Kidney glomerular epithelial cell (primary cell): ENCODE measurements around the gene ZFAND2A.
A peak's percentile ranks its signal among the peaks of the same experiment; 100 is the strongest.
"Not testable (repeated sequence)": the region's sequence is repeated elsewhere in the genome, so short reads cannot be mapped to it uniquely, and the experiment has no call there.

ENCODE experiments used
- DNase-seq: peaks from one replicate; lab custom pipeline; 2025; lab: John Stamatoyannopoulos, UW

Gene ZFAND2A, protein sequence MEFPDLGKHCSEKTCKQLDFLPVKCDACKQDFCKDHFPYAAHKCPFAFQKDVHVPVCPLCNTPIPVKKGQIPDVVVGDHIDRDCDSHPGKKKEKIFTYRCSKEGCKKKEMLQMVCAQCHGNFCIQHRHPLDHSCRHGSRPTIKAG

DNA sequence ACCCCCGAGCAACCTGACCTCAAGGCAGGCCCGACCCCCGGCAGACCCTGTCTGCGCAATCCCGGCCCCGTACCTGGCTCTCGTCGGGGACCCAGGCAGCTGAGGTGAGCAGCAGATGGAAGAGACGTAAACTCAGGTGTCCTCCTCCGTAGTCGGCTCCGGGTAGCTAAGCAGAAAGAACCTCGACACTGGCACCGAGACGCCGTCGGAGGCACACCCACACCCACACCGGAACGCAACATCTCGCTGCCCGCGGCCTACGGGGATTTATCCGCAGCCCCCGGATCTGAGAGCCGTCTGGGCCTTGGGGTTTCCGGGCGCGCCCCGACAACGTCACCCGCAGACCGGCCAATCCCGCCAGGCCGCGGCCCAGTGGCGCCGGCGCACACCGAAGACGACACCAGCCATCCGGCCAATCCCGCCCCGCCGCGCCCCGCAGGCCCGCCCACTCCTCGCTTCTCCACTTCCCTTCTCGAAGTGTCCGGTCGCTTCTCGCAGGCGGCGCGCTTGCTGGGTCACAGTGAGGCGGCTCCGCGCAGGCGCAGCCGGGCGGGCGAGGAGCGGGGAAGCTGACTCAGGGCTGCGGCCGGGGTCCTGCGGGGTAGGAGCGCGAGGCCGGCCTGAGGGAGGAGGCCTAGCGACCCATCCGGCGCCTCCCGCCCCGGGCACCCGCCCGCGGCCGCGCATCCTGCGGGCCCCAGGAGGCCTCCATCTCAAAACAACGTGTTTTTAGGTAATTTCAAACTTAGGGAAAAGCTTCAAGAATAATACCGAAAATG, at the start of gene ZFAND2A:
TSS of gene ZFAND2A (minus strand) at position 306 of the 779 bp plus-strand sequence. CDS start 1,984 bp downstream, outside the sequence.
- peak; percentile 92 for DNase-seq

DNA sequence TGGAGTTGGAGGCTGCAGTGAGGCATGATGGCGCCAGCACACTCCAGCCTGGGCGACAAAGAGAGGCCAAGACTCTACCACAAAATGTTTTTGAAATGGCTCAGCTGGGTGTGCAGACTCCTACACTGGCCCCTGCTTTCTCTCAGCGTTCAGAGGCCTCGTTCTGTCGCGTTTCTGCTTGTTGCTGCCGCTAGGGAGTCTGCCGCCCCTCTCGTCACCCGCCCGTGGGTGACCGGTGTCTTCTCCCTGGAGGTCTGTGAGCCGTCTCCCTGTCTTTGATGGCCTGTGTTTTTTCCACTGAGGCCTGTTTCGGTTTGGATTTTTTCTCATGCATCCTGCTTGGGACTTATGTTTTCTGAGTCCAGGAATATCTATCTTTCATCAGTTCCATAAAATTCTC, 49.1 kb upstream of the ZFAND2A start:
- no peak for DNase-seq

DNA sequence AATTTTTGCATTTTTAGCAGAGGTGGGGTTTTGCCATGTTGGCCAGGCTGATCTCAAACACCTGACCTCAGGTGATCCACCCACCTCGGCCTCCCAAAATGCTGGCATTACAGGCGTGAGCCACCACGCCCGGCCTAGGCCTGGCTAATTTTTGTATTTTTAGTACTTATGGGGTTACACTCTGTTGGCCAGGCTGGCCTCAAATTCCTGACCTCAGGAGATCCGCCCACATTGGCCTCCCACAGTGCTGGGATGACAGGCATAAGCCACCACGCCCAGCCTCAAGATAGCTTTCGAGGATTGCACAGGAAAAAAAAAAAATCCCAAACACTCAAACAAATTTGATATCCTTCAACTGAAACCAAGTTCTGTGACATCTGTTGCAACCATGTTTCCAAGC, 45.7 kb upstream of the ZFAND2A start:
- DNase-seq = not testable (repeated sequence)

DNA sequence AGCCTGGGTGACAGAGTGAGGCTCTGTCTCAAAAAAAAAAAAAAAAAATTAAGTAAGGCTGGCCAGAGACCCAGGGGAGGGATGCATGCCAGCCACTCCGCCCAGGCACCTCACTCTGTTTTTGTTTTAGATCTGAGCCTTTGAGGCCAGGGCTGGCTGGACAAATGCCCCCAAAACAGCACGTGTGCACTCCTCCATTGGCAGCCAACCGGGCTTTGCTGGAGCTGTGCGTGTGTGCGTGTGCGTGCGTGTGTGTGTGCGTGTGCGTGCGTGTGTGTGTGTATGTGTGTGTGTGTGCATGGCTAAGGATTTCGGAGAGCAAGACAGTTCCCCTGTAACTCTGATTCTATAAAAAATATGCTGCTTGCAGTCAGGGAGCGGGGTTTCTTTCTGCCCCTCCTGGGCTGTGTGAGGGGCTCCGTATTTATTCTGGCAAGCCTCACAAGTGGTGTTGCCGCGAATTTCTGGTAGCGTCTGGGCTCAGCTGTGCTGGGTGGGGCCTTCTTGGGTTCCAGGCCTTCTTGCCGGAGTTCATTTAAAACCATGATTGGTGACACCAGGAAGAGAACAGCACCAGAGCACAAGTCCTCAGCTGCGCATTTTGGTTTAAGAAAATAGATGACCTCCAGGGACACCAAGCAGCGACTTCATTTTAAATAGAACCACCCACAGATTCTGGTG, 44.6 kb upstream of the ZFAND2A start:
- no peak for DNase-seq

DNA sequence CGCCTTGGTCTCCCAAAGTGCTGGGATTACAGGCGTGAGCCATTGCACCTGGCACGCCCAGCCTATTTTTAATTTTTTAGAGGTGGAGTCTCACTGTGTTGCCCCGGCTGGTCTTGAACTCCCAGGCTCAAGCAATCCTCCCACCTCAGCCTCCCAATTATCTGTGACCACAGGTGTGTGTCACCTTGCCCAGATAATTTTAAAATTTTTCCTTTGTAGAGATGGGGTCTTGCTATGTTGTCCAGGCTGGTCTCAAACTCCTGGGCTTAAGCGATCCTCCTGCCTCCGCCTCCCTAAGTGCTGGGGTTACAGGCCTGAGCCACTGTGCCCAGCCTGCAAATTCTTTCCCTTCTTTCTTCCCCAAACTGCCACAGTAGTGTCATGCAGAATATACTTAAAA, 42.9 kb upstream of the ZFAND2A start:
- not testable (repeated sequence) for DNase-seq

DNA sequence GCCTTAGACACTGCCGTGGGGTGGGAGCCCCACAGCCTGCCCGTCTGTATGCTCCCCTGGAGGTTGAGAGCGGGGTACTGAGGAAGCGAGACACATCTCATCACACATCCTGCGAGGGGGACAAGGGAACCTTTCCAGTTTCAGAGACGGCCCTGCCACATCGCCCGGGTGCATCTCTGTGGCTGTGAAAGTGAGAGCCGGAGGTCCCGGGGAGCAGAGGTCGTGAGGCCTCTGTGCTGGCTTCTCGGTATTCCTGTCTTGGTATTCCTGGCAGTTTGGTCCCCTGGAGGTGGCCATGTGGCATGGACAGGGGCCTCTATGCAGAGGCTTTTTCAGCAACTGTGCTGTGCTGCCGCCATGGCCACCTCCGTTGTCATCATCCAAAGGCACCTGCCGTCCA, 41.9 kb upstream of the ZFAND2A start:
- no peak for DNase-seq

DNA sequence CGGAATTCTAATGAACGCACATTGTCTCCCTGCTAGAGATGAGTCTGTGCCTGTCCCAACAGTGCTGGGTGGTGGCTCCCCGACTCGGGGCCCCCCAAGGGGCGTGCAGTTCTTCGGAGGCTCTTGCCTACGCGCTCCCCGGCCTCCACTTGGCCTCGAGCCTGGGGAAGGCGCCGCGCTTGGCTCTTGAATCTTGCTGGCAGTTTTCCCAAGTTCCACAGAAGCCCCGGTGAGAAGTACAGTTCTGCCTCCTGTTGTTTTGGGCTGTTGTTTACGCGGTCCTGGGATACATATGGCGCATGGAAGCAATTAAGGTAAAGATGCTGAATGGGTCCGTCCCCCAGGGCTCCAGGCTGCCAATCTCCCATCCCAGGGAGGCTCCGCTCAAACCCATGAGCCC, 40.0 kb upstream of the ZFAND2A start:
- DNase-seq = no peak

DNA sequence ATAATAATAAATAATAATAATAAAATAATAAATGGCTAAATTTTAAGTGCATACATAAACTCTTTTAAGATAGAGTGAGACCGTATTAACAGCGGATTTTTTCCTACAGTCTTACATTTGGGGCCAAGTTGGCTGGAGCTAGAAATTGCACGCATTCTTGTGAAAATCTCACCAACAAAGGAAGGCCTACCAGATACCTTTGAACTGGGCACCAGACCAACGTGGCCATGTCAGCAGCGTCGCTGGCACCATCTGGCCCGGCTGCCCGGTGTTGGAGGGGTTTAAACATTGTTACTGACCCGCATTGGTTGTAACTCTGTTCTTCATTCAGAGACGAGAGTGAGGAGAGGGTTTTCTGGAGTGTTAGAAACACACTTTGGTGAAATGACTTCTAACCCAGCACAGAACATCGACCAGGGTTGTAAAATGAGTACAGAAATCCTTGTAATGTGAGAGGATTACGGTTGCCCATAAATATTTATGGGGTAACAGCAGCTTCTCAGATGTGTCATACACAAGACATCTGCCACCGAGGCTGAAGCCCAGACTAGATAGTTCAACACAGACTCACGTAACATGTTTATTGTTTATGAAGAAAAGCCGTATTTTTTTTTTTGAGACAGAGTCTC, 38.1 kb upstream of the ZFAND2A start:
- DNase-seq = no peak

DNA sequence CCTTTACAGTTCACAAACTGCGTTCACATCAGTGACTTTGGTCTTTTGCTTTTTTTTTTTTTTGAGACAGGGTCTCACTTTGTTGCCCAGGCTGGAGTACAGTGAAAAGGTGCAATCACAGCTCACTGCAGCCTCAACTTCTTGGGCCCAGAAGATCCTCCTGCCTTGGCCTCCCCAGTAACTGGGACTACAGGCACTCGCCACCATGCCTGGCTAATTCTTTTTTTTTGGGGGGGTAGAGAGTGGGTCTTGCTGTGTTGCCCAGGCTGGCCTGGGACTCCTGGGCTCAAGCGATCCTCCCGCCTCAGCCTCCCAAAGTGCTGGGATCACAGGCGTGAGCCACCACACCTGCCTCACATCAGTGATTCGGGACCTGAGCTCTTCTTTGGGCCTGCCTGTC, 37.0 kb upstream of the ZFAND2A start:
- DNase-seq = no peak

DNA sequence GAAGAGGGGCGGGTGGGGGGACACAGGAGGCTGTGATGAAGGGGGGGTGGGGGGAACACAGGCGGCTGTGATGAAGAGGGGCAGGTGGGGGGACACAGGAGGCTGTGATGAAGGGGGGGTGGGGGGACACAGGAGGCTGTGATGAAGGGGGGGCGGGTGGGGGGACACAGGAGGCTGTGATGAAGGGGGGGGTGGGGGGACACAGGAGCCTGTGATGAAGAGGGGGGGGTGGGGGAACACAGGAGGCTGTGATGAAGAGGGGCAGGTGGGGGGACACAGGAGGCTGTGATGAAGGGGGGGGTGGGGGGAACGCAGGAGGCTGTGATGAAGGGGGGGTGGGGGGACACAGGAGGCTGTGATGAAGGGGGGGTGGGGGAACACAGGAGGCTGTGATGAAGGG, 36.4 kb upstream of the ZFAND2A start:
- not testable (repeated sequence) for DNase-seq

DNA sequence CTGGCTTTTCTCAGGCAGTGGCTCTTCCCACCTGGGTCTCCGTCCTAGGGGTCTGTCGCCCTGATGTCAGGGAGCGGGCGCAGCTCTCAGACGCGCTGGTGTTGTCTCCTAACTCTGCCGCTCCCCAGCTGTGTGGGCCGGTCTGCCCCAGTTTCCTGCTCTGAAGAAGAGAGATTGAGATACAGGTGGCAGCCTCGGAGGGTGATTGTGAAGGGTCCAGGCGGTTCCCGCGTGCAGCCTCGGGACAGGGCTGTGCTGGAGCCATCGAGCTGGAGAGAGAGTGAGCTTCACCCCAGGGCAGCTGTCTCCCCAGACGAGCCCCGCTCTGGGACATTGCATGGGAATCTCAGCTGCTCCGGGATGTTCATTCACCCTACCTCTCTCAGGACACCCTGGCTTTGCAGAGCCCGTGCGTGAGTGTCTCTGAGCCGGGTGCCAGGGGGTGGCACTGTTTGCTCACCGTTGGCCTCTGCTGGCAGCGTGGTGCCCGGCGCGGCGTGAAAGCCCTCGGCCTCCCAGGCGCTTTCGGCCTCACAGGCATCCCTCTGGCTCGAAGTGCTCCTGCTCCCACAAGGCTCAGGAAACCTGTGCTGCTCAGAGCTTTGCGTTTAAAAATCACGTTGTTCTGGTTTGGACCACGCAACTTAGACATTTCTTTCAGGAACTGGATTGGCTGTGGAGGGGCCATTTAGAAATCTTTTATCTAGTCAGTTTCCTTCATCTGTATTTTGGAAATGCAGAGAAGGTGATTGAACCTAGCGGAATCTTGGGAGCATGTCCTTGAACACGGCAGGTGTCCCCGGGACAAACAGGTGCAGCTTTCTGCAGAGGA, 33.8 kb upstream of the ZFAND2A start:
- DNase-seq = peak; percentile 52

DNA sequence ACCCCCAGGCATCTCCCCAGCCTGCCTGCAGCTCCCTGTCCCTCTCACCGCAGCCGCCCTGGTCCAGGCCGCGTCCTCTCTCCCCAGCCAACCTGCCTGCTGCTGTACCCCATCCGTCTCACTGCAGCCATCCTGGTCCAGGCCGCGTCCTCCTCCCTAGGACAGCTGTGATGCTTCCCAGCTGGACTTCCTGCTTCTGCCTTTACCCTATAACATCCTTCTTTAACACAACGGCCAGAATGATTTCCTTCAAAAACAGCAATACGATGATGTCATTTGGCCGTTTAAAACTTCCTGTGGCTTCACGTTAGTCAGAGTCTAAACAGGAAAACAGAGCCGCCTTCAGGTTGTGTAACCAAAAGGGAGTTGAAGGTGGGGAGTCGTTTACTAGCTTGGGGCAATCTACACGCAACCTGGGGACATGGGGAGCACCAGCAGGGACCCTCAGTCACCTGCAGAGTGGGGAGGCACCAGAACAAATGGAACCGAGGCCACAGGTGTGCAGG, 32.2 kb upstream of the ZFAND2A start:
- peak; percentile 17 for DNase-seq

DNA sequence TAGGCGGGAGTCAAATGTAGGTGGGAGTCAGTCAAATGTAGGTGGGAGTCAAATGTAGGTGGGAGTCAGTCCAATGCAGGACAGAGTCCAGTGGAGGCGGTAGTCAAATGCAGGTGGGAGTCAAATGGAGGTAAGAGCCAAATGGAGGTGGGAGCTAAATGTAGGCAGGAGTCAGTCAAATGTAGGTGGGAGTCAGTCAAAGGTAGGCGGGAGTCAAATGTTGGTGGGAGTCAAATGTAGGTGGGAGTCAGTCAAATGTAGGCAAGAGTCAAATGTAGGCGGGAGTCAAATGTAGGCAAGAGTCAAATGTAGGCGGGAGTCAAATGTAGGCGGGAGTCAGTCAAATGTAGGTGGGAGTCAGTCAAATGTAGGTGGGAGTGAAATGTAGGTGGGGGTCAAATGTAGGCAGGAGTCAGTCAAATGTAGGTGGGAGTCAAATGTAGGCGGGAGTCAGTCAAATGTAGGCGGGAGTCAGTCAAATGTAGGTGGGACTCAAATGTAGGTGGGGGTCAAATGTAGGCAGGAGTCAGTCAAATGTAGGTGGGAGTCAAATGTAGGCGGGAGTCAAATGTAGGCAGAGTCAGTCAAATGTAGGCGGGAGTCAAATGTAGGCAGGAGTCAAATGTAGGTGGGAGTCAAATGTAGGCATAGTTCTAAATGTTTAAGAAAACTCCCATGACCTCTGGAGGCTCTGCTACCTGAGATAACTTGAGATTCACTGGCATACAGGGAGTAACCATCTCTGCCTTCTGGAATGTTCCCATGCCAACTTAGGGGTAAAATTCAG, 30.2 kb upstream of the ZFAND2A start:
- DNase-seq = no peak

DNA sequence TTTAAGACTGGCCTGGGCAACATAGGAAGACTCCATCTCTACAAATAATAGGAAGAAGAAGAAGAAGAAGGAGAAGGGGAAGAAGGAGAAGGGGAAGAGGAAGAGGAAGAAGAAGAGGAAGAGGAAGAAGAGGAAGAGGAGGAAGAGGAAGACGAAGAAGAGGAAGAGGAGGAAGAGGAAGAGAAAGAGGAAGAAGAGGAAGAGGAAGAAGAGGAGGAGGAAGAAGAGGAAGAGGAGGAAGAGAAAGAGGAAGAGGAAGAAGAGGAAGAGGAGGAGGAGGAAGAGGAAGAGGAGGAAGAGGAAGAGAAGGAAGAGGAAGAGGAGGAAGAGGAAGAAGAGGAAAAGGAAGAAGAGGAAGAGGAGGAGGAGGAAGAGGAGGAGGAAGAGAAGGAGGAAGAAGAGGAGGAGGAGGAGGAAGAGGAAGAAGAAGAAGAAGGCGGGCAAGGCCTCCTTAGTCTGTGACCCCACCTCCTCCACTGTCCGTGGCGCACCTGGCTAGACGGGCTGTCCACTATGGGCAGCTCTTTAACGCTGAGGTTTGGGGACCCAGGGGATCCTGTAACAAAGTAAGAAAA, 28.8 kb upstream of the ZFAND2A start:
- DNase-seq = no peak

DNA sequence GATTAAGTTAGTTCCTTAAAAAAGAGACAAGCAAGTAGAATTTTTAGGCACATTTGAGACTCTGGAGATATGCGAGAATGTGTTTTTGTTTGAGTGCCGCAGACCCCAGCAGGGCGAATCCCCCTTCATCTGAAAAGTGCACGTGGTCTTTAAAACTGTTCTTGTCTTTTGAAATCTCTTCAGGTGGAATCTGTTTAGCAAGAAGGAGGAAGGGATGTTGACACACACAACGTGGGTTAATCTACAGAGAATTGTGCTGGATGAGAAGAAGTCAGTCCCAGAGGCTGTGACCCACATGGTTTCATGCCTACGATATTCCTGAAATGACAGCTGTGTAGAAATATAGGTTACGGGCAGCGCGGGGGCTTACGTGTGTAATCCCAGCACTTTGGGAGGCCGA, 27.1 kb upstream of the ZFAND2A start:
- no peak for DNase-seq

DNA sequence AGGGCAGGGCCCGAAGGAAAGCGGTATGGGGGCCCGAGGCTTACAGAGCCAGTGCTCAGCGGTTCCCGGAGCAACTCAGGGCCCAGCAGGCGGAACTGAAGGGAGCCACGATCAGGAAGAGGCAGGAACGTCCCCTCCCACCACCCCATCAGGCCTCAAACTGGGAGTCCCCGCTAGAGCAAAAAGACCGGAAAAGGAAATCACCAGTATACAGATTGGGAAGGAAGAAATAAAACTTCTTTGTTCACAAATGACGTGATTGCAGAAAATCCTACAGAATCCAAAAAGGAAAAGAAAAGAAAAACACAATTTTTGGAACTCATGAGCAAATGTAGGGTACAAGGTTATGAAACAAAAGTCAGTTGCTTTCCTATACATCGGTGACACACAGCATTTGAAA, 21.6 kb upstream of the ZFAND2A start:
- no peak for DNase-seq

DNA sequence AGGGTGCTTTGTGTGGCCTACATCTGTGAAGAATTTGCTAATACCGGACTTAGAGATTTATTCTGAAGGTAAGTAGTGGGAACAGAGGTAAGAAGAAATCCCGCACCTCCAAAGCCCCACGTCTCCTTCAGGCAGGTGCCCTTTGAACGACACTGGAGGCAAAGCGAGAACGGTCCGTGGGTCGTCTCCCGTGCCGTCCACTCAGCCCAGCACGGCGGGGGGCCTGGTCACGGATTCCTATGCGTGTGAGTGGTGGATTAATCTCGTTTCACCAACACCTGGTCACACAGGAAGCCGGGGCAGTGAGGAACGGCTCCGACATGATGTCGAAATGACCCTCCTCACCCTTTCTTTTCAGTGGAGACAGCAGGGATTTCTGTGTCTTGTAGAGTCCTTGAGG, 21.0 kb upstream of the ZFAND2A start:
- DNase-seq = no peak

DNA sequence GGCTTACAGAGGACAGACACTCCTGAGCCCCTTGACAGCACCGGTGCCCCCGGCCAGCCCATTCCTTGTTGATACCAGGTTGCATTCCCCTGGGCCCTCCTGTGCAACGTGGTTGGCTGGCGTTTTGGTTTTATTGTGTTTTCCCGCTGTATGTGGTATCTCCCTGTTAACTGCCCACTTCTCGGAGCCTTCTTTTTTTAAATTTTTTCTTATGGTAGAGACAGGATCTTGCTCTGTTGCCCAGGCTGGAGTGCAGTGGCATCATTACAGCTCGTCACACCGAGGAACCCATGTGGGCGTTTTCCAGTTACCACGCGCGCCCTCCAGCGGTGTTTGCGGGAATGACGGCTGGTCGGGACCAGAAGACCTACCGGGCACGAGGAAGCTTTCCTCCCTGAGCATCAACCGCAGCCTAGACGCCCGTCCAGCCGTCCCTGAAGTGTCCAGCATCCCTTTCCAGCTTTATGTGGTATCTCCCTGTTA, 16.9 kb upstream of the ZFAND2A start:
- DNase-seq = peak; percentile 23

DNA sequence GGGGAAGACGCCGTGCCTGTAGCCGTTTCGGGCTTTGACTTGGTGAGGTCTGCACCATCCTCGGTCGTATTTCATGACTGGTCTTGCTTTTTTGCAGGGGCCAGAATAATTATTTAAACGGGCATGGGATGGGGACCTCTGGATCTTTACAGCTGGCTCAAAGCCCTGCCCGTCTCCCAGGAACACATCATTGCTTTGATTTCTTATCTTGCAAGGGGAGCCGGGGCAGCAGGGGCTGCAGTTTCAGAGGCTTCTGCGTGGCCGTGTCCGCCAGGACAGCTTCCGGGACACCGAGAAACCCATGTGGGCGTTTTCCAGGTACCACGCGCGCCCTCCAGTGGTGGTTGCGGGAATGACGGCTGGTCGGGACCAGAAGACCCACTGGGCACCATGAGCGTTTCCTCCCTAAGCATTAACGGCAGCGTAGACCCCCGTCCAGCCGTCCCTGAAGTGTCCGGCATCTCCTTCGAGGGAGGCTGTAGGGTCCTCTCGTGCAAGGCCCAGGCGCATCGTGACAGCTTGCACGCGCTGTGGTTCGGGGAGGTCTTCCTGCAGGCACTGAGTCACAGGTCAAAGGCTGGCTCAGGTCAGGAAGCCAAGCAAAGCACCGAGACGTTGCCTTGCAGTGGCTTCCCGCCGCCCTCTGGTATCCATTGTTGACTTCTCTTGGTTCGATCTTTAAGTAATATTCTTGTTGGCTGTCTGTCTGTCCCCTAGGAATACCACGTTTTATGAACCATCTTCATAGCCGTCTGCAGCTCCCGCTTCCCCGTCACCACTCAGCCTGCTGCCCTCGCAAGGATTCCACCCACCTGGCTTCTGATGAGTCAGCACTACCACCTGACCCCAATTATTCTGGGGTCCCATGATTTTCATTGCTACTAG, 16.2 kb upstream of the ZFAND2A start:
- peak; percentile 53 for DNase-seq
